GM12878 (cell line): Measurements from ENCODE around the gene ADNP2. TPM values are rescaled to one million over a fixed set of nuclear protein-coding genes. Genes with fewer than 3 reads are reported as not detected.

ENCODE experiments used
- ATAC-seq: fragments of 200-7000 bp; cut with Tn5 transposase; 3 replicates; pipeline ENCODE4 v1.9.1; 2020; ENCODE audit warnings: mild to moderate bottlenecking, moderate library complexity
- BruUV-seq: library from RNA; stranded (reverse); fragments of 400-500 nt; replicated peaks from 2 replicates; lab custom pipeline; 2021; lab: Mats Ljungman, UMichigan
- CTCF ChIA-PET: fragments of 300-600 bp; sonication (Branson Sonifier 250); formaldehyde crosslinking; extraction: SDS; loops from one replicate; lab custom pipeline; 2021; ENCODE audit warnings: inconsistent platforms; lab: Yijun Ruan, JAX
- POLR2A ChIA-PET: fragments of 350-600 bp; formaldehyde crosslinking; extraction: SDS; loops from one replicate; lab custom pipeline; 2021; ENCODE audit warnings: inconsistent platforms; lab: Charles Lee
- RAD21 ChIA-PET: fragments of 300-600 bp; sonication (Branson Sonifier 250); formaldehyde crosslinking; loops from one replicate; lab custom pipeline; 2023; ENCODE audit warnings: antibody characterized with exemption; ENCODE audit not compliant: unreplicated experiment; lab: Charles Lee
- SMC1A ChIA-PET: fragments of 300-600 bp; sonication (Branson Sonifier 250); formaldehyde crosslinking; loops from one replicate; lab custom pipeline; 2023; ENCODE audit not compliant: unreplicated experiment, uncharacterized antibody; lab: Charles Lee
- DNase-seq: peaks from one replicate; pipeline ENCODE4 v3.0.0-alpha.2; 2011; ENCODE audit warnings: low read depth, low spot score
- FAIRE-seq: peaks from 3 replicates; lab custom pipeline; 2011; peaks lifted over from hg19 to GRCh38; lab: Jason Lieb, UNC
- H2AFZ ChIP-seq: 2 replicates; pipeline ENCODE4 v1.6.0; 2011; ENCODE audit warnings: low read depth, low read length, control low read depth; ENCODE audit not compliant: control insufficient read depth
- H3K27ac ChIP-seq: 2 replicates; pipeline ENCODE4 v1.5.1; 2011; ENCODE audit warnings: control low read depth; ENCODE audit not compliant: control insufficient read depth, insufficient read depth
- H3K27me3 ChIP-seq, 2 experiments: replicated peaks in 1 of 2; 2 replicates each; pipeline versions ENCODE4 v1.6.0 to v1.6.1; 2011; ENCODE audit warnings: low read length in 1 of 2; ENCODE audit not compliant: control insufficient read depth in 2 of 2, insufficient read depth in 2 of 2
- H3K36me3 ChIP-seq, 2 experiments: 2 replicates each; pipeline ENCODE4 v1.5.1; 2011; ENCODE audit warnings: low read length in 1 of 2; ENCODE audit not compliant: control insufficient read depth in 2 of 2, insufficient read depth in 2 of 2
- H3K4me1 ChIP-seq: 2 replicates; pipeline ENCODE4 v1.6.1; 2011; ENCODE audit warnings: mild to moderate bottlenecking, low read length, moderate library complexity, mixed read lengths; ENCODE audit not compliant: control insufficient read depth, insufficient read depth
- H3K4me2 ChIP-seq: 2 replicates; pipeline ENCODE4 v1.6.0; 2011; ENCODE audit warnings: control low read depth; ENCODE audit not compliant: control insufficient read depth, insufficient read depth
- H3K4me3 ChIP-seq: fragments of 200-600 bp; sonication (generic); 2 replicates; pipeline ENCODE4 v1.5.1; 2016
- H3K79me2 ChIP-seq: 2 replicates; pipeline ENCODE4 v1.6.0; 2011; ENCODE audit warnings: low read length; ENCODE audit not compliant: control insufficient read depth, insufficient read depth
- H3K9ac ChIP-seq: 2 replicates; pipeline ENCODE4 v1.8.0; 2011; ENCODE audit warnings: low read length, control low read depth, mixed read lengths; ENCODE audit not compliant: control insufficient read depth, insufficient read depth
- H3K9me3 ChIP-seq: replicated peaks from 3 replicates; pipeline ENCODE4 v1.5.1; 2011; ENCODE audit warnings: mild to moderate bottlenecking, low read length; ENCODE audit not compliant: control insufficient read depth, insufficient read depth
- H4K20me1 ChIP-seq: 2 replicates; pipeline ENCODE4 v1.6.0; 2011; ENCODE audit not compliant: control insufficient read depth, insufficient read depth
- BCLAF1 ChIP-seq: fragments of 450-650 bp; IDR thresholded peaks from 2 replicates; pipeline ENCODE4 v1.6.1; 2017; ENCODE audit warnings: antibody characterized with exemption, mild to moderate bottlenecking, moderate library complexity
- ETV6 ChIP-seq, 2 experiments: fragments of 450-650 bp in 1 of 2; IDR thresholded peaks in 1 of 2; conservative IDR thresholded peaks in 1 of 2; 2 replicates each; pipeline ENCODE4 v1.6.1; 2014; ENCODE audit warnings: antibody characterized with exemption in 1 of 2, borderline replicate concordance in 1 of 2, low read depth in 1 of 2, mild to moderate bottlenecking in 1 of 2, moderate library complexity in 1 of 2
- FOS ChIP-seq: IDR thresholded peaks from 3 replicates; pipeline ENCODE4 v1.6.1; 2011; ENCODE audit warnings: borderline replicate concordance; ENCODE audit not compliant: insufficient read length; ENCODE audit errors: extremely low read depth
- KDM1A ChIP-seq: fragments of 200-600 bp; sonication (generic); IDR thresholded peaks from 2 replicates; pipeline ENCODE4 v1.6.1; 2016; ENCODE audit warnings: borderline replicate concordance
- MYB ChIP-seq: fragments of 150-350 bp; IDR thresholded peaks from 2 replicates; pipeline ENCODE4 v1.6.1; 2014; ENCODE audit warnings: mild to moderate bottlenecking, low read depth, low read length, borderline replicate concordance
- NBN ChIP-seq: fragments of 450-650 bp; IDR thresholded peaks from 2 replicates; pipeline ENCODE4 v1.6.1; 2016
- NR2C2 ChIP-seq: IDR thresholded peaks from 2 replicates; pipeline ENCODE4 v1.6.1; 2011; ENCODE audit warnings: borderline replicate concordance, low read depth; ENCODE audit not compliant: control insufficient read depth, insufficient read length
- RCOR1 ChIP-seq: conservative IDR thresholded peaks from 2 replicates; pipeline ENCODE4 v1.6.1; 2012; ENCODE audit warnings: low read depth, low read length, improper control_type of control experiment
- RFX5 ChIP-seq: IDR thresholded peaks from 2 replicates; pipeline ENCODE4 v1.6.1; 2011; ENCODE audit warnings: low read depth, low read length, improper control_type of control experiment
- TCF3 ChIP-seq: IDR thresholded peaks from 2 replicates; pipeline ENCODE4 v1.6.1; 2012; ENCODE audit warnings: low read depth, mild to moderate bottlenecking, low read length, borderline replicate concordance; ENCODE audit not compliant: insufficient read depth
- ZNF207 ChIP-seq: fragments of 450-650 bp; IDR thresholded peaks from 2 replicates; pipeline ENCODE4 v1.6.1; 2014; ENCODE audit warnings: antibody characterized with exemption, mild to moderate bottlenecking, borderline replicate concordance
- ZNF274 ChIP-seq: IDR thresholded peaks from one replicate; pipeline ENCODE4 v1.8.0; 2011; ENCODE audit not compliant: insufficient read length, insufficient read depth
- WGBS: methylation state at CpG from one replicate; pipeline ENCODE4 v1.1.6; 2016; ENCODE audit warnings: low lambda C conversion rate; ENCODE audit not compliant: insufficient replicate concordance, insufficient coverage; ENCODE audit errors: missing lambda C conversion rate; 5-methylcytosine and 5-hydroxymethylcytosine counted together
- in situ Hi-C: fragments of 300-500 bp; cut with MboI; formaldehyde crosslinking; loops from 9 replicates; pipeline ENCODE4 v1.14.3; 2018; ENCODE audit warnings: mixed read lengths
- intact Hi-C: fragments of 100-400 bp; cut with micrococcal nuclease; formaldehyde crosslinking; loops from one replicate; pipeline ENCODE4 v1.14.2; 2022; ENCODE audit not compliant: unreplicated experiment
- polyA plus RNA-seq, 11 experiments: library from polyadenylated mRNA; depleted of rRNA in 4 of 11; unstranded in 6 of 11; stranded (reverse) in 5 of 11; fragments of >200 nt; fragmentation: Nextera tagmentation in 4 of 11; fragmentation: Illumina TruSeq in 1 of 11; extraction: Ambion mirVana in 4 of 11; extraction: Trizol in 1 of 11; gene quantifications; 1 replicate in 1 of 11; 2 replicates in 10 of 11; pipeline versions ENCODE4 v1.2.1 to v1.2.3, GENCODE V29; 2011 to 2016; ENCODE audit warnings: inconsistent platforms in 2 of 11, missing spikeins in 2 of 11, low read depth in 1 of 11
- total RNA-seq, 4 experiments: library from RNA; depleted of rRNA in 3 of 4; stranded (reverse); fragments of >200 nt in 3 of 4; fragmentation: Illumina TruSeq in 1 of 4; extraction: Trizol in 1 of 4; gene quantifications; 2 replicates each; pipeline versions ENCODE4 v1.2.1 to v1.2.3, GENCODE V29; 2013 to 2021
- TF ChIP-seq, protein P1 (sequence below): fragments of 450-650 bp; formaldehyde crosslinking; IDR thresholded peaks from 2 replicates; pipeline ENCODE4 v1.4.0; 2022; ENCODE audit warnings: mild to moderate bottlenecking, moderate library complexity

The ADNP2 gene
- total and polyA plus RNA-seq, 10 of the 15 experiments (the other 5 are each of a cell fraction or from before 2014, with no cell fraction given): 3.7 to 25.1 (median 13.0) TPM

DNA sequence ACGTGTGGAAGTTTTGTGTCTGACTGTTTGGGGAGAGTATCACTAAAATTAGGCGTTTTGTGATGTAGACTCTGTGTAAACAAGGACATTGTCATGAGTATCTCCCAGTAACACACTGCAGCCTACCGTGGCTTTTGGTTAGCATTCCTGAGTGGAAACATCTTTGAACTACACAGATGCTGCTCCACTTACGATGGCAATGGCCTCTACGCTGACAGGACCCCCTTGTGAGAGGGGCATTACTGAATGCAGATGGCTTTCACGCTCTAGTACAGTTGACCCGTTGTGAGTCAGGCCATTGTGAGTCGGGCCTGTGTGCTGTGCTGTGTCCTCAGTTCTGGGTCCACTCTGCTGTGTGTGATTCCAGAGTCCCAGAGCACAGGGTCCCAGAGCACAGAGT, 34.4 kb upstream of the ADNP2 start (continued):
- no peak for TF ChIP-seq BCLAF1

DNA sequence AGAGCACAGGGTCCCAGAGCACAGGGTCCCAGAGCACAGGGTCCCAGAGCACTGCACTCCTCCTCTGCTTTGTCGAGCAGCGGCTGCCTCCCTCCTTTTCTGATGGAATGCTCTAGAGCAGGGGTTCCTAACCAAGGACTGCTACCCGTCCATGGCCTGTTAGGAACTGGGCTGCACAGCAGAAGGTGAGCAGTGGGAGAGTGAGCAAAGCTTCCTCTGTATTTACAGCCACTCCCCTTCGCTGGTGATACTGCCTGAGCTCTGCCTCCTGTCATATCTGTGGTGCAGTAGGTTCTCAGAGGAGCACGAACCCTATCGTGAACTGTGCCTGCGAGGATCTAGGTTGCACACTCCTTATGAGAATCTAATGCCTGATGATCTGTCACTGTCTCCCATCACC, 33.1 kb upstream of the ADNP2 start:
- no peak overlapping the region for H2AFZ ChIP-seq
- no peaks in the 10 kb centered on the region for H3K36me3 ChIP-seq
- no peaks in the 10 kb centered on the region; a peak in 1 of 4 replicates for H3K27me3 ChIP-seq
- DNase-seq (no peak), FAIRE-seq (no peak), ATAC-seq (no peak)
- ChIA-PET POLR2A (no interaction called here), CTCF (no interaction called here), SMC1A (no interaction called here), RAD21 (no interaction called here)
- 38% methylated on average over 7 of the region's 7 CpGs for WGBS
- no peaks in the 10 kb centered on the region for H4K20me1 ChIP-seq
- TF ChIP-seq, protein P1, sequence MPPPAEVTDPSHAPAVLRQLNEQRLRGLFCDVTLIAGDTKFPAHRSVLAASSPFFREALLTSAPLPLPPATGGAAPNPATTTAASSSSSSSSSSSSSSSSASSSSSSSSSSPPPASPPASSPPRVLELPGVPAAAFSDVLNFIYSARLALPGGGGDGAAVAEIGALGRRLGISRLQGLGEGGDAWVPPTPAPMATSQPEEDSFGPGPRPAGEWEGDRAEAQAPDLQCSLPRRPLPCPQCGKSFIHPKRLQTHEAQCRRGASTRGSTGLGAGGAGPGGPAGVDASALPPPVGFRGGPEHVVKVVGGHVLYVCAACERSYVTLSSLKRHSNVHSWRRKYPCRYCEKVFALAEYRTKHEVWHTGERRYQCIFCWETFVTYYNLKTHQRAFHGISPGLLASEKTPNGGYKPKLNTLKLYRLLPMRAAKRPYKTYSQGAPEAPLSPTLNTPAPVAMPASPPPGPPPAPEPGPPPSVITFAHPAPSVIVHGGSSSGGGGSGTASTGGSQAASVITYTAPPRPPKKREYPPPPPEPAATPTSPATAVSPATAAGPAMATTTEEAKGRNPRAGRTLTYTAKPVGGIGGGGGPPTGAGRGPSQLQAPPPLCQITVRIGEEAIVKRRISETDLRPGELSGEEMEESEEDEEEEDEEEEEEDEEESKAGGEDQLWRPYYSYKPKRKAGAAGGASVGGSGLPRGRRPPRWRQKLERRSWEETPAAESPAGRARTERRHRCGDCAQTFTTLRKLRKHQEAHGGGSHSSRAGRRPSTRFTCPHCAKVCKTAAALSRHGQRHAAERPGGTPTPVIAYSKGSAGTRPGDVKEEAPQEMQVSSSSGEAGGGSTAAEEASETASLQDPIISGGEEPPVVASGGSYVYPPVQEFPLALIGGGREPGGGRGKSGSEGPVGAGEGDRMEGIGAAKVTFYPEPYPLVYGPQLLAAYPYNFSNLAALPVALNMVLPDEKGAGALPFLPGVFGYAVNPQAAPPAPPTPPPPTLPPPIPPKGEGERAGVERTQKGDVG (CRISPR knock-in tag): no peak
- no peak for TF ChIP-seq RFX5
- no peak for TF ChIP-seq ETV6 (conservative IDR thresholded peaks at IDR 0.05 in 1 of 2, IDR thresholded peaks at IDR 0.05 in 1 of 2; ENCODE audit: borderline replicate concordance in 1 of 2, low read depth in 1 of 2)
- no peak for TF ChIP-seq NR2C2
- TF ChIP-seq NBN: no peak
- no peak for TF ChIP-seq FOS
- TF ChIP-seq RCOR1: no peak
- no peak for TF ChIP-seq ZNF207
- TF ChIP-seq KDM1A: no peak
- no peak for TF ChIP-seq ZNF274
- TF ChIP-seq MYB: no peak
- no peak for TF ChIP-seq TCF3
- H3K4me2 ChIP-seq: no peak overlapping the region
- H3K4me1 ChIP-seq: no peaks in the 10 kb centered on the region
- no peak overlapping the region for H3K9ac ChIP-seq
- H3K27ac ChIP-seq: no peak overlapping the region
- intact Hi-C loops (no loop called here), in situ Hi-C loops (no loop called here)
- no peak overlapping the region for H3K4me3 ChIP-seq
- no peaks in the 10 kb centered on the region for H3K79me2 ChIP-seq
- no peaks in the 10 kb centered on the region; the same call in 1 of the 3 replicates for H3K9me3 ChIP-seq
- BruUV-seq: no TSS peak
